B cell (primary cell): ENCODE data around the gene MARK2. TPM values are rescaled to one million over a fixed set of nuclear protein-coding genes. Genes with fewer than 3 reads are reported as not detected.

ENCODE experiments used
- ATAC-seq: fragments of 200-7000 bp; cut with Tn5 transposase; one replicate; pipeline ENCODE4 v1.10.0; 2021; ENCODE audit warnings: low read depth, mild to moderate bottlenecking, moderate number of reproducible peaks, moderate library complexity
- CTCF ChIA-PET: fragments of 350-600 bp; sonication (Branson Sonifier 250); formaldehyde crosslinking; loops from one replicate; lab custom pipeline; 2021; ENCODE audit warnings: antibody characterized with exemption, inconsistent platforms; lab: Charles Lee
- POLR2A ChIA-PET: fragments of 350-600 bp; sonication (Branson Sonifier 250); formaldehyde crosslinking; loops from one replicate; lab custom pipeline; 2021; ENCODE audit warnings: antibody characterized with exemption; lab: Charles Lee
- DNase-seq: peaks from one replicate; pipeline ENCODE4 v3.0.0; 2013
- H2AFZ ChIP-seq: 2 replicates; pipeline ENCODE4 v1.6.1; 2012; ENCODE audit warnings: mild to moderate bottlenecking, low read depth, low read length; ENCODE audit not compliant: insufficient read depth, poor library complexity, severe bottlenecking
- H3K27ac ChIP-seq, 2 donors: 1 replicate in 1 of 2; 2 replicates in 1 of 2; pipeline ENCODE4 v1.5.1; 2012 to 2013; ENCODE audit warnings: low read length in 2 of 2, mild to moderate bottlenecking in 2 of 2, moderate library complexity in 1 of 2
- H3K27me3 ChIP-seq, 4 experiments: fragments of 200-600 bp in 1 of 4; sonication (generic) in 1 of 4; replicated peaks in 1 of 4; 1 replicate in 2 of 4; 2 replicates in 2 of 4; pipeline versions ENCODE4 v1.6.1 to v1.7.0; 2013 to 2016; ENCODE audit warnings: low read length in 3 of 4, mild to moderate bottlenecking in 2 of 4, mixed read lengths in 1 of 4, moderate library complexity in 1 of 4; ENCODE audit not compliant: insufficient read depth in 4 of 4, control insufficient read depth in 3 of 4; ENCODE audit errors: control extremely low read depth in 1 of 4
- H3K36me3 ChIP-seq, 2 experiments: replicated peaks in 1 of 2; 1 replicate in 1 of 2; 2 replicates in 1 of 2; pipeline versions ENCODE4 v1.6.1 to v1.7.1; 2013; ENCODE audit warnings: low read length in 1 of 2; ENCODE audit not compliant: insufficient read depth in 2 of 2, control insufficient read depth in 1 of 2; ENCODE audit errors: control extremely low read depth in 1 of 2, extremely low read depth in 1 of 2
- H3K4me1 ChIP-seq, 2 donors: fragments of 200-600 bp in 1 of 2; sonication (generic) in 1 of 2; 1 replicate in 1 of 2; 2 replicates in 1 of 2; pipeline versions ENCODE4 v1.5.1 to v1.6.1; 2013 to 2017; ENCODE audit warnings: low read length in 2 of 2; ENCODE audit not compliant: control insufficient read depth in 2 of 2, insufficient read depth in 2 of 2
- H3K4me2 ChIP-seq: replicated peaks from 2 replicates; pipeline ENCODE3; 2012; ENCODE audit warnings: mild to moderate bottlenecking, low read depth, low read length; ENCODE audit not compliant: poor library complexity, severe bottlenecking
- H3K4me3 ChIP-seq, 5 experiments: fragments of 200-600 bp in 1 of 5; sonication (generic) in 1 of 5; 1 replicate in 3 of 5; 2 replicates in 2 of 5; pipeline versions ENCODE4 v1.5.1 to v1.7.0; 2011 to 2016; ENCODE audit warnings: low read length in 4 of 5, mild to moderate bottlenecking in 4 of 5, low read depth in 2 of 5, control low read depth in 1 of 5, moderate library complexity in 1 of 5; ENCODE audit not compliant: insufficient read depth in 1 of 5; ENCODE audit errors: control extremely low read depth in 1 of 5, extremely low read depth in 1 of 5
- H3K79me2 ChIP-seq: fragments of 200-600 bp; sonication (generic); one replicate; pipeline ENCODE4 v1.6.0; 2016; ENCODE audit warnings: low read length; ENCODE audit not compliant: control insufficient read depth, insufficient read depth
- H3K9ac ChIP-seq: fragments of 200-600 bp; sonication (generic); 2 replicates; pipeline ENCODE4 v1.6.1; 2017; ENCODE audit warnings: mild to moderate bottlenecking, low read length, moderate library complexity
- H3K9me3 ChIP-seq, 3 donors: one replicate each; pipeline versions ENCODE4 v1.6.1 to v1.7.1; 2013; ENCODE audit warnings: low read length in 2 of 3; ENCODE audit not compliant: control insufficient read depth in 2 of 3, insufficient read depth in 1 of 3; ENCODE audit errors: control extremely low read depth in 1 of 3
- H4K20me1 ChIP-seq: 2 replicates; pipeline ENCODE4 v1.6.0; 2012; ENCODE audit warnings: mild to moderate bottlenecking, low read length; ENCODE audit not compliant: insufficient read depth, control insufficient read depth, poor library complexity, severe bottlenecking
- H3K27ac Mint-ChIP-seq: one replicate; pipeline ENCODE4 v1.8.0; 2021; ENCODE audit warnings: mixed read lengths
- H3K27me3 Mint-ChIP-seq: one replicate; pipeline ENCODE4 v1.8.0; 2021; ENCODE audit warnings: mixed read lengths
- H3K4me1 Mint-ChIP-seq: one replicate; pipeline ENCODE4 v1.8.0; 2021; ENCODE audit warnings: mixed read lengths
- H3K4me3 Mint-ChIP-seq: one replicate; pipeline ENCODE4 v1.8.0; 2021; ENCODE audit warnings: mixed read lengths
- H3K9me3 Mint-ChIP-seq: one replicate; pipeline ENCODE4 v1.8.0; 2022; ENCODE audit warnings: mixed read lengths; ENCODE audit not compliant: insufficient read depth
- CTCF ChIP-seq: fragments of 200-600 bp; IDR thresholded peaks from one replicate; pipeline ENCODE4 v1.8.0; 2022; ENCODE audit warnings: antibody characterized with exemption, mild to moderate bottlenecking
- EZH2 ChIP-seq: IDR thresholded peaks from 2 replicates; pipeline ENCODE4 v1.6.1; 2012; ENCODE audit warnings: borderline replicate concordance, low read depth, mild to moderate bottlenecking, moderate library complexity, low read length; ENCODE audit not compliant: insufficient read depth, poor library complexity, severe bottlenecking
- WGBS: methylation state at CpG from one replicate; pipeline ENCODE4 v1.1.5; 2013; ENCODE audit warnings: missing lambda C conversion rate; ENCODE audit not compliant: insufficient coverage; 5-methylcytosine and 5-hydroxymethylcytosine counted together
- intact Hi-C: fragments of 100-400 bp; cut with micrococcal nuclease; formaldehyde crosslinking; loops from one replicate; pipeline ENCODE4 v1.10.0; 2022
- polyA plus RNA-seq: library from polyadenylated mRNA; depleted of rRNA; stranded (reverse); fragments of >200 nt; gene quantifications from 2 replicates; pipeline ENCODE4 v1.2.3, GENCODE V29; 2012
- total RNA-seq, 2 donors: library from RNA; stranded (reverse); fragments of 120-200 nt in 1 of 2; gene quantifications; 1 replicate in 1 of 2; 2 replicates in 1 of 2; pipeline versions ENCODE4 v1.2.3 to v1.2.4, GENCODE V29; 2013 to 2022

Gene MARK2
- total and polyA plus RNA-seq, 2 donors (not counting 1 experiment from before 2014, with no cell fraction given): 47.2 to 58.1 TPM

- Mint-ChIP-seq H3K27me3 (no peaks in the 10 kb centered on the region), H3K27ac (peak overlapping the region; percentile 76), H3K9me3 (no peaks in the 10 kb centered on the region), H3K4me3 (peak overlapping the region; percentile 88), H3K4me1 (peaks cover 30% of the 10 kb centered on the region)
- peak; percentile 6 for ATAC-seq
- Histone ChIP-seq H3K9me3 (no peaks in the 10 kb centered on the region), H3K36me3 (no peaks in the 10 kb centered on the region), H3K27ac (peak overlapping the region; percentile 33 to 62), H3K4me1 (peaks cover 27 to 31% of the 10 kb centered on the region in 2 donors), H2AFZ (peak overlapping the region; percentile 91), H3K9ac (peak overlapping the region; percentile 82), H3K27me3 (no peaks in the 10 kb centered on the region), H4K20me1 (peaks cover 1% of the 10 kb centered on the region), H3K79me2 (peaks cover 25% of the 10 kb centered on the region), H3K4me3 (peak overlapping the region; percentile 65 to 86 (median 72)), H3K4me2 (peak overlapping the region; percentile 97)
- intact Hi-C loops: loop anchor here (1.0 to 5.0 kb wide), 7 partner anchors 20 to 371 kb away; partner anchors contain the start of genes COX8A and ZFTA
- CTCF ChIA-PET: interaction anchor here (0.8 to 2.5 kb wide), 6 partner anchors 17 to 102 kb away, joined by 3 to 10 read pairs (median 5); partner anchors contain the start of gene MARK2
- WGBS: 24% methylated on average over 25 of the region's 30 CpGs
- POLR2A ChIA-PET: interaction anchor here (1.1 kb wide), 1 partner anchor 99 kb away, joined by 9 read pairs; the partner anchor contains the start of gene MARK2
- no peak for DNase-seq
- TF ChIP-seq CTCF (no peak), EZH2 (no peak)
These were observed 99.0 kb downstream of the MARK2 start for GRCh38 chr11:63937713-63938478.
